HG03060 (cell line): ENCODE results near the gene CD164L2.

Source experiments
- ATAC-seq: cut with Tn5 transposase; IDR thresholded peaks from one replicate; pipeline ENCODE4 v1.9.1; 2021; ENCODE audit warnings: low read depth, moderate number of reproducible peaks; ENCODE audit not compliant: unreplicated experiment

CD164L2 gene

GRCh38 chr1:27349784-27350662 is 33.1 kb downstream of the CD164L2 start:
- ATAC-seq = no peak

GRCh38 chr1:27348861-27349783 is 34.0 kb downstream of the CD164L2 start:
- ATAC-seq = no peak

- no peak for ATAC-seq
These were observed 36.0 kb downstream of the CD164L2 start for GRCh38 chr1:27346991-27347624.

GRCh38 chr1:27346357-27346756 is 36.8 kb downstream of the CD164L2 start:
- ATAC-seq = no peak

- no peak for ATAC-seq
These were observed 37.9 kb downstream of the CD164L2 start for GRCh38 chr1:27345272-27345671.

- no peak for ATAC-seq
These were observed 39.5 kb downstream of the CD164L2 start for GRCh38 chr1:27343639-27344025.

- no peak for ATAC-seq
These were observed 40.1 kb downstream of the CD164L2 start for GRCh38 chr1:27342778-27343638.

GRCh38 chr1:27342391-27342777 is 40.7 kb downstream of the CD164L2 start:
- ATAC-seq = no peak

- no peak for ATAC-seq
These were observed 41.4 kb downstream of the CD164L2 start, which contains the start of gene SYTL1 for GRCh38 chr1:27341525-27342252. SYTL1 (plus strand) TSS chr1:27342022; CDS start chr1:27345335, 3,313 bp downstream.

- ATAC-seq = no peak
These were observed 43.9 kb downstream of the CD164L2 start for GRCh38 chr1:27339213-27339612.

GRCh38 chr1:27338751-27339150 is 44.4 kb downstream of the CD164L2 start:
- ATAC-seq = no peak

GRCh38 chr1:27336756-27337155 is 46.4 kb downstream of the CD164L2 start:
- ATAC-seq = no peak

- no peak for ATAC-seq
These were observed 47.4 kb downstream of the CD164L2 start for GRCh38 chr1:27335506-27336422.

- ATAC-seq = no peak
These were observed 49.3 kb downstream of the CD164L2 start for GRCh38 chr1:27333717-27334279.

- no peak for ATAC-seq
These were observed 50.4 kb downstream of the CD164L2 start for GRCh38 chr1:27332536-27333281.

- no peak for ATAC-seq
These were observed 51.2 kb downstream of the CD164L2 start for GRCh38 chr1:27331922-27332321.

GRCh38 chr1:27331426-27331825 is 51.7 kb downstream of the CD164L2 start:
- ATAC-seq = no peak
